ENCODE results near the gene ACADSB.

ACADSB gene

GRCh38 chr10:123103944-123104343 is 95.1 kb downstream of the ACADSB start:
- no peak for DNase-seq

Data from COR-L47 (cell line).